Memory B cell (primary cell): ENCODE results near the gene JAML.

Source experiments
- ATAC-seq: fragments of 150-1000 bp; cut with Tn5 transposase; 2 replicates; pipeline ENCODE4 v1.10.0; 2021; ENCODE audit warnings: low read depth, mild to moderate bottlenecking, moderate library complexity
- DNase-seq, 2 donors: peaks; one replicate each; pipeline ENCODE4 v3.0.0; 2022; ENCODE audit warnings: low spot score in 2 of 2
- H3K27ac Mint-ChIP-seq: one replicate; pipeline ENCODE4 v1.8.0; 2022; ENCODE audit warnings: mild to moderate bottlenecking, moderate library complexity, mixed read lengths
- H3K27me3 Mint-ChIP-seq: one replicate; pipeline ENCODE4 v1.8.0; 2022; ENCODE audit warnings: mixed read lengths
- H3K36me3 Mint-ChIP-seq: one replicate; pipeline ENCODE4 v1.8.0; 2022; ENCODE audit warnings: mild to moderate bottlenecking, mixed read lengths
- H3K4me1 Mint-ChIP-seq: one replicate; pipeline ENCODE4 v1.8.0; 2022; ENCODE audit warnings: mixed read lengths
- H3K4me3 Mint-ChIP-seq: one replicate; pipeline ENCODE4 v1.8.0; 2022; ENCODE audit warnings: mild to moderate bottlenecking, moderate library complexity, mixed read lengths
- H3K9me3 Mint-ChIP-seq: one replicate; pipeline ENCODE4 v1.8.0; 2022; ENCODE audit warnings: mixed read lengths

JAML gene

GRCh38 chr11:118231461-118231860, 6.7 kb upstream of the JAML start:
- Mint-ChIP-seq H3K27ac (no peak overlapping the region), H3K4me1 (peaks cover 23% of the 10 kb centered on the region), H3K9me3 (no peaks in the 10 kb centered on the region), H3K27me3 (no peaks in the 10 kb centered on the region), H3K4me3 (no peak overlapping the region), H3K36me3 (peaks cover 27% of the 10 kb centered on the region)
- no peak for DNase-seq
- ATAC-seq = no peak

GRCh38 chr11:118230088-118230487, 5.3 kb upstream of the JAML start:
- H3K36me3 Mint-ChIP-seq = peaks cover 16% of the 10 kb centered on the region
- H3K9me3 Mint-ChIP-seq = no peaks in the 10 kb centered on the region
- no peak overlapping the region for H3K4me3 Mint-ChIP-seq
- DNase-seq (no peak), ATAC-seq (no peak)
- H3K27ac Mint-ChIP-seq = no peak overlapping the region
- peaks cover 26% of the 10 kb centered on the region for H3K4me1 Mint-ChIP-seq
- no peaks in the 10 kb centered on the region for H3K27me3 Mint-ChIP-seq

- no peak for ATAC-seq
- Mint-ChIP-seq H3K9me3 (no peaks in the 10 kb centered on the region), H3K36me3 (peaks cover 11% of the 10 kb centered on the region), H3K27me3 (no peaks in the 10 kb centered on the region), H3K27ac (peak overlapping the region; percentile 51), H3K4me1 (peaks cover 31% of the 10 kb centered on the region), H3K4me3 (no peak overlapping the region)
- no peak for DNase-seq
Observed at GRCh38 chr11:118229274-118229847, 4.5 kb upstream of the JAML start.

- H3K4me3 Mint-ChIP-seq = peak overlapping the region; percentile 37
- no peaks in the 10 kb centered on the region for H3K27me3 Mint-ChIP-seq
- peaks cover 6% of the 10 kb centered on the region for H3K36me3 Mint-ChIP-seq
- peaks cover 31% of the 10 kb centered on the region for H3K4me1 Mint-ChIP-seq
- DNase-seq (peak in 1 of 2 donors; percentile 38), ATAC-seq (peak; percentile 86)
- no peaks in the 10 kb centered on the region for H3K9me3 Mint-ChIP-seq
- peak overlapping the region; percentile 96 for H3K27ac Mint-ChIP-seq
Observed at GRCh38 chr11:118227865-118228785, 3.3 kb upstream of the JAML start.

GRCh38 chr11:118226781-118227180, 2.0 kb upstream of the JAML start:
- Mint-ChIP-seq H3K27ac (peak overlapping the region; percentile 26), H3K9me3 (no peaks in the 10 kb centered on the region), H3K36me3 (peaks cover 3% of the 10 kb centered on the region), H3K4me1 (peaks cover 31% of the 10 kb centered on the region), H3K4me3 (no peak overlapping the region), H3K27me3 (no peaks in the 10 kb centered on the region)
- ATAC-seq (no peak), DNase-seq (no peak)

- Mint-ChIP-seq H3K36me3 (peaks cover 3% of the 10 kb centered on the region), H3K4me3 (no peak overlapping the region), H3K27ac (no peak overlapping the region), H3K4me1 (peaks cover 31% of the 10 kb centered on the region), H3K9me3 (no peaks in the 10 kb centered on the region), H3K27me3 (no peaks in the 10 kb centered on the region)
- no peak for ATAC-seq
- no peak for DNase-seq
Observed at GRCh38 chr11:118226296-118226695, 1.5 kb upstream of the JAML start.

GRCh38 chr11:118223992-118224391, 819 bp downstream of the JAML start:
- DNase-seq = no peak

GRCh38 chr11:118223570-118223969, 1.2 kb downstream of the JAML start:
- ATAC-seq = no peak

More at GRCh38 chr11:118223992-118224391, 819 bp downstream of the JAML start:
- no peaks in the 10 kb centered on the region for H3K9me3 Mint-ChIP-seq
- H3K4me3 Mint-ChIP-seq = no peak overlapping the region
- H3K4me1 Mint-ChIP-seq = peaks cover 24% of the 10 kb centered on the region
- H3K27me3 Mint-ChIP-seq = peaks cover 8% of the 10 kb centered on the region
- ATAC-seq = no peak
- peaks cover 3% of the 10 kb centered on the region for H3K36me3 Mint-ChIP-seq
- H3K27ac Mint-ChIP-seq = no peak overlapping the region

GRCh38 chr11:118222437-118222836, 2.4 kb downstream of the JAML start:
- no peak overlapping the region for H3K27ac Mint-ChIP-seq
- DNase-seq (no peak), ATAC-seq (no peak)
- no peaks in the 10 kb centered on the region for H3K36me3 Mint-ChIP-seq
- H3K27me3 Mint-ChIP-seq = peaks cover 16% of the 10 kb centered on the region
- H3K9me3 Mint-ChIP-seq = no peaks in the 10 kb centered on the region
- H3K4me3 Mint-ChIP-seq = no peak overlapping the region
- peaks cover 11% of the 10 kb centered on the region for H3K4me1 Mint-ChIP-seq

More at GRCh38 chr11:118223570-118223969, 1.2 kb downstream of the JAML start:
- Mint-ChIP-seq H3K27ac (no peak overlapping the region), H3K36me3 (peaks cover 3% of the 10 kb centered on the region), H3K27me3 (peaks cover 11% of the 10 kb centered on the region), H3K4me1 (peaks cover 23% of the 10 kb centered on the region), H3K9me3 (no peaks in the 10 kb centered on the region), H3K4me3 (no peak overlapping the region)
- no peak for DNase-seq

- Mint-ChIP-seq H3K4me3 (no peak overlapping the region), H3K27me3 (peaks cover 20% of the 10 kb centered on the region), H3K9me3 (no peaks in the 10 kb centered on the region), H3K4me1 (peaks cover 15% of the 10 kb centered on the region), H3K27ac (no peak overlapping the region), H3K36me3 (no peaks in the 10 kb centered on the region)
- DNase-seq (no peak), ATAC-seq (no peak)
Observed at GRCh38 chr11:118221419-118221818, 3.4 kb downstream of the JAML start.

- DNase-seq (no peak), ATAC-seq (no peak)
- Mint-ChIP-seq H3K4me1 (peaks cover 16% of the 10 kb centered on the region), H3K4me3 (no peak overlapping the region), H3K27ac (no peak overlapping the region), H3K27me3 (peaks cover 20% of the 10 kb centered on the region), H3K36me3 (no peaks in the 10 kb centered on the region), H3K9me3 (no peaks in the 10 kb centered on the region)
Observed at GRCh38 chr11:118219732-118220131, 5.1 kb downstream of the JAML start.

GRCh38 chr11:118219244-118219643, 5.6 kb downstream of the JAML start:
- peaks cover 20% of the 10 kb centered on the region for H3K27me3 Mint-ChIP-seq
- H3K9me3 Mint-ChIP-seq = no peaks in the 10 kb centered on the region
- no peak overlapping the region for H3K27ac Mint-ChIP-seq
- DNase-seq (no peak), ATAC-seq (no peak)
- H3K36me3 Mint-ChIP-seq = no peaks in the 10 kb centered on the region
- peaks cover 18% of the 10 kb centered on the region for H3K4me1 Mint-ChIP-seq
- no peak overlapping the region for H3K4me3 Mint-ChIP-seq

GRCh38 chr11:118217575-118217974, 7.2 kb downstream of the JAML start:
- peaks cover 27% of the 10 kb centered on the region for H3K4me1 Mint-ChIP-seq
- H3K36me3 Mint-ChIP-seq = no peaks in the 10 kb centered on the region
- ATAC-seq (no peak), DNase-seq (no peak)
- no peaks in the 10 kb centered on the region for H3K9me3 Mint-ChIP-seq
- no peak overlapping the region for H3K27ac Mint-ChIP-seq
- no peak overlapping the region for H3K4me3 Mint-ChIP-seq
- H3K27me3 Mint-ChIP-seq = peaks cover 22% of the 10 kb centered on the region

GRCh38 chr11:118216621-118217481, 8.0 kb downstream of the JAML start:
- Mint-ChIP-seq H3K27ac (no peak overlapping the region), H3K36me3 (no peaks in the 10 kb centered on the region), H3K9me3 (no peaks in the 10 kb centered on the region), H3K4me1 (peaks cover 31% of the 10 kb centered on the region), H3K27me3 (peaks cover 25% of the 10 kb centered on the region), H3K4me3 (peak overlapping the region; percentile 2)
- DNase-seq (no peak), ATAC-seq (no peak)
